HG03460 (cell line): Measurements from ENCODE around the gene PHPT1.
A peak's percentile ranks its signal among the peaks of the same experiment; 100 is the strongest.
"Not testable (repeated sequence)": the region's sequence is repeated elsewhere in the genome, so short reads cannot be mapped to it uniquely, and the experiment has no call there.

ENCODE experiments used
- ATAC-seq: cut with Tn5 transposase; IDR thresholded peaks from one replicate; pipeline ENCODE4 v1.9.1; 2021; ENCODE audit not compliant: unreplicated experiment

PHPT1 gene

DNA sequence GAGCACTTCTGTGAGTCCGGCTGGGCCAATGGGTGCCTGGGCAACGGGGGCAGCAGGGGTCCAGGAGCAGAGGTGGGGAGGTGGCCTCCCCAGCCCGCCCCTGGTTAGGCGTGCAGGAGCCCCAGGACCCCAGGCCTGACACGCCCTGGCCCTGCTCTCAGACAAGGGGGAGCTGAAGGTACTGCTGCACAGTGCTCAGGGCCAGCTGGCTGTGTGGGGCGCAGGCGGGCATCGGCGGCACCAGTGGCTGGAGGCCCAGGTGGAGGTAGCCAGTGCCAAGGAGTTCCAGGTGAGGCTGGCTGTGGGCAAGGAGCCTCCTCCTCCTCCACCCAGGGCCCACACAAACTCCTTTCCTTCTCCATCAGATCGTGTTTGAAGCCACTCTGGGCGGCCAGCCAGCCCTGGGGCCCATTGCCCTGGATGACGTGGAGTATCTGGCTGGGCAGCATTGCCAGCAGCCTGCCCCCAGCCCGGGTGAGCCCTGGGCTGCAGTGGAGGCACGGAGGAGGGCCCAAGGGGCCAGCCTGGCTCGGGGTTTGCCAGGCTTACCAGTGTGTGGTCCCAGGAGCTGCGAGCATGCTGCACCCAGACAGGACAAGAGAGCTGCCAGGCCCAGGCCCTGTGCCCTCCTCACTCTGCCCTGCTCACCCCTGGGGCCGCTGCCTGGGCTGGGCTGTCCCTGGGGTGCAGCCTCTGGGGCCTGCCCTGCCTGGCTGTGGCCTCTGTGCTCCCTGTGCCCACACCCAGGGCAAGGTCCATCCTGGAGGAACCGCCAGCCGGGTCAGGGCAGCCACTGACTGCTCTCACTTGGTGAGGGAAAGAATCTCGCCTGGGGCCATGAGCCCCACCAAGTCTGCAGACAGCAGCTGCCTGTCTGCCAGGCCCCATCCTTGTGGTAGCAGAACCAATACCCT is 9.9 kb downstream of the PHPT1 start:
- no peak for ATAC-seq

DNA sequence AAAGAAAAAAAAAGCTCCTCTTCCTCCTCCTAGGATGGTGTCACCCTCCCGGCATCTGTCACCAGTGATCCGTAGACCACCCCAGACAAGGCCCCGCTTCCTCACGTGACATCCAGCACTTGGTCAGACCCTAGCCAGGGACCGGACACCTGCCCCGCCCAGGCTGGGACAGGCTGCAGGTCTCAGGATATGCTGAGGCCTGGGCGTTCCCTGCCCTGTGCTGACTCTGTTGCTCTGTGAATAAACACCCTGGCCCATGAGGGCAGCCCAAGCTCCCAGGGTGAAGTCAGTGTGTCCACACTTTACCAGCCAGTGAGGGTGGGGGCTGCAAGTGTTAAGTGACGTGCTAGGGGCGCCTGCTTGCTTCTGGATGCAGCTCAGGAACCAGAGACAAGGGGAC is 11.3 kb downstream of the PHPT1 start:
- no peak for ATAC-seq

DNA sequence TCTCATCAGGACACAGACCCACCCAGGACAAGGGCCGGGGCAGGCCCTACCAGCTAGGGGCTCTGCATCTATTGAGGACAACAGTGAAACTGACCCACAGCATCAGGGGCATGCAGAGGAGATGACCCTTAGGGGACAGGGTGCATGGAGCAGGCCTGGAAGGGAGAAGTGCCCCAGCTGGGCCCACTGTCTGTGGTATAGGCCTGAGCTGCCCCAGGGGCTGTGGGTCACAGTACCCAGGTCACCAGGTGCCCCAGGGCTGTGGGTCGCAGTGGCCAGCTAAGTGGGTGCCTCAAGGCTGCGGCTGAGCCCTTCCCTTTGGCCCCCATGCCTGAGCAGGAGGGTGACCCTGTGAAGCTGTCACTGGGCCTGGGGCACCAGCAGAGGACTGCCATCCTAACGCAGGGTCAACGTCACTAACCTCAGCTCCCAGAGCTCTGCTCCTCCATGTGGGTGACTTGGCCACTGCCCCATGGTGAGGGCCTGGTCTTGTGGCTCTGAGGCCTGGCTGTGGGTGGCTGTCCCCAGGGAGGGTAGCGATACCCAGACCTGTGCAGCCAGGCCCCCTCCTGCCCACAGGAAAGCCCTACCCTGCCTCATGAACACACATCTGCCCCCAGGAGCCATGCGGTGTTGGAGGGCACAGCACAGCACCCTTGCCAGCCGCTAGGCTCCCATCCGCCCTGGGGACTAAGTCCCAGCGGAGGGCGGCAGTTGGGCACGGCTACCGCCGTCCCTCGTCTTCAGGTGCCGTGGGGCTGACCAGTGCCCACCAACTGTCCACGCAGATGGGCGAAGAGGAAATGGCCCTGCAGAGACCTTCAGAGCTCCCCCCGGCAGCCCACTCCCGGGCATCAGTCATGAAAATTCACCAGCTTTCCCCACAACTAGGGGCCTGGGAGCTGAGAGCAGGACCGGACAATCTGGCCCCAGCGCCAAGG is 12.0 kb downstream of the PHPT1 start:
- ATAC-seq, result no peak

DNA sequence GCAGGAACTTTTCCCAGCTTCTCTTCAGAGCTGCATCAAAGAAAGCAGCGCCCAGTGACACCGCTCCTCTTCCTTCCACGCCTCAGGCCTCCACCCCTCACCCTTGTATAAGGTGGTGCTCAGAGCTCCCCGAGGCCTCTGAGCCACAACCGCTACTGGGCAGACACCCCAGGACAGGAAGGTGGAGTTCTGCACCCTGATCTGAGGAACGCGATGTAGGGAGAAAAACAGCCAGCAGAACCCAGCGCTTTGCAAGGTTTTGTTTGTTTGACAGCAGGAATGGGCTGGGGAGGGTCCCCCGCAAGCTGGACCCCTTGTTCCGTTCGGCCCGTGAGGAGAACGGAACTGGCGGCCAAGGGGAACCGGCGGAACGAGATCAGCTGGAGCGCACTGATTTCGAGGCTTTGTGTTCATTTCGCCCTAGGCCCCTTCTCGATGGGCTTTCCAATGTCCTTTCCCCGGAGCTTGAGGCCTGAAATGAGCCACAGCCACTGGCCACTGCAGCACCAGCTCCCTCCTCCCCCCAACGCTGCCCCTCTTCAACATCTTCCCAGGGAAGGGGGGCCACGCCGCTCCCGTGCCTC is 12.8 kb downstream of the PHPT1 start:
- no peak for ATAC-seq

DNA sequence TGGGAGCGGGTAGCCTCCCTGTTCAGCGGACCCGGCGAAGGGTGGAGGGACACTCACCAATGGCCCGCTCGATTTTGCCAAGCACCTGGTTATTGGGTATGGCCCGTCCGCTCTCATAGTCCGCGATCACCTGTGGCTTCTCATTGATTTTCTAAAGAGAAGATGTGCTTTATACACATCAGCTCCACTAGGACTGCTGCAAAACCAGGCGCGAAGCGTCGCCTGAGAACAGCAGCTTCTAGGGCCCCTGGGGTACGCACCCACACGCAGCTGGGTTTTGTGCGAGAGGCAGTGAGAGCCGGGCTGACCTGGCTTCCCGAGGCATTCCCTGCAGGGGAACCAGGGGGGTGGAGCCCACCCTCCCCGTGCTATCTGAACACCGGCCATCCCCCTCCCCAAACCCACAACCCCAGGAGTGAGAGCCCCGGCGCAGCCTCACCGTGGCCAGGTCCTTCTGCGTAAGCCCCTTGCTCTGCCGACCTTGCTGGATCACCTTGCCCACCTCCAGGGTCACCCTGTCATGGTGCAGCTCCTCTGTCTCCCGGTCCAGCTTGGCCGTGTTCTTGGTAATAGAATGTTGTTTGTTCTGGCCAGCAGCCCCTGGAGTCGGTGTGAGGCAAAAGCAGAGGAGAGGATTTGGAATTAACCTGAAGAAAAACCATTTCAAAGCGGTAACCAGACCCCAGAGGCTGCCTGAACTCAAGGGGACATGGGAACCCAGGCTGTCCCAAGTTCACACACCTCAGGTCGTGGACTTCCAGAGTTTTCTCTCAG is 13.8 kb downstream of the PHPT1 start:
- ATAC-seq, result no peak

DNA sequence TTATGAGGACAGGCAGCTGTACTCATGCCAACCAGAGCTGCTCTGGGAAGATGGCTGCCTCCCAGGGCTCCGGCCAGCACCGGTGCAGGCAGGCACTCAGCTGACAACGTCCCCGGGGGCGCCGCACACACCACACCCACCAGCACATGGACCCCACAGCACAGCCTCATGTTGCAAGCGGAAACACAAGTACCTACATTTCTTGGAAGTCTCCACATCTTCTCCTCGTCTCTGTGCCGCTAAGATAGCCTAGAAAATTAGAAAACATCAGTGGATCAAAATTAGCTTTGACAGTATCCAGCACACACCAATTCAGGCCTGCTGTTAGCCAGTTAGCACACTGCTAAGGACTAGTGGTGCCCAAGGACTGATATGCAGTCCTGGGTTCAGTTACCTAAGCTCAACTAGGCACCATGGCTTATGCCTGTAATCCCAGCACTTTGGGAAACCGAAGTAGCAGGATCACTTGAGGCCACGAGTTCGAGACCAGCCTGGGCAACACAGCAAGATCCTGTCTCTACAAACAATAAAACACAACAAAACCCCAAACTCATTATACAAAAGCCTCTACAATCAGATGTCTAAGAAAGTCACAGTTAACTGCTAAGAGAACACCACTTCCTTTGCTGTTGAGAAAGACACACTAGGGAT is 14.5 kb downstream of the PHPT1 start:
- no peak for ATAC-seq

DNA sequence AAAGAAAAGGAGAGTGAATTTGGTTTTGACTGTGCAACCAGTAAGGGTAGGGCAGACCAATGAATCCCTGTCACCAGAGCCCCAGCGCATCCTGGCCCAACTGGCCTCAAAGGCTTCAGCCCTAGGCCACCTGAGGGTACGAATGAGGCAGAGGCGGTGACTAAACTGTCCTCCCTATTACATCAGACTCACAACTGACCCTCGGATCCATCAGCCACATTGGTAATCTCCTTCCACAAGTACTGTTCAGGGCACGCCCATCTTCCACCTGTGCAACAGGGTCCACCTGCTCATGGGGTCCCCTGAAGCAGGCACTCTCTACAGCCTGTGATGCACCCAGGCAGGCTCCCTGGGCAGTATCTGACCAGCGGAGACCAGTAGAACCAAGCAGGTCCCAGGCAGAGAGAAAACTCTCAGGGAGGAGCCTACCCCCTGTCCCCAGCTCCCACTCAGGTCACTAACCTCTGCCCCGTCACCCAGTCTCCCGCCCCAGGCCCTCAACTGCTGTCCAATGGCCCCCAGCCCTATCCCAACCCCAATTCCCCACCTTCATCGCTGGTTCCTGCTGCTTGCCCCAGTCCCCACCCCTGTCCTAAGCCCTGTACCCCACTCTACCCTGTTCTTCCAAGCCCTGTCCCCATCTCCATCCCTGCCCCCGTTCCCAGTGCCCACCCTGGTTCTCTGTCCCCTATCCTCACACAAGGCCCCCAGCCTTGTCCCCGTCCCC is 16.0 kb downstream of the PHPT1 start:
- no peak for ATAC-seq

DNA sequence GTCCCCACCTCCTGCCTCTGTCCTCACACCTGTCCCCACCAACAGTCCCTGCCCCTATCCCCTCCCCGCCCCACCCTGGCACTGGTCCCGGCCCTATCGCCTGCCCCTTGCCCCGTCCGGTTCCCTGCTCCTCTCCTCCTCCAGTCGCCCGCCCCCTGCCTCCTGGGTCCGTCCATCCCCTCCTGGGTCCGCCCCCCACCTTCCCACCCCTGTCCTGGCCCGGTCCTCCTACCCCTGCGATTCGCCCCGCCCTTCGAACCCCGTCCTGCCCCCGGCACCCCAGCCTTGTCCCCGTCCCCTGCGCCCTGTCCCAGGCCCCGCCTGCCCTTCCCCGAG is 16.5 kb downstream of the PHPT1 start:
- ATAC-seq, result no peak

DNA sequence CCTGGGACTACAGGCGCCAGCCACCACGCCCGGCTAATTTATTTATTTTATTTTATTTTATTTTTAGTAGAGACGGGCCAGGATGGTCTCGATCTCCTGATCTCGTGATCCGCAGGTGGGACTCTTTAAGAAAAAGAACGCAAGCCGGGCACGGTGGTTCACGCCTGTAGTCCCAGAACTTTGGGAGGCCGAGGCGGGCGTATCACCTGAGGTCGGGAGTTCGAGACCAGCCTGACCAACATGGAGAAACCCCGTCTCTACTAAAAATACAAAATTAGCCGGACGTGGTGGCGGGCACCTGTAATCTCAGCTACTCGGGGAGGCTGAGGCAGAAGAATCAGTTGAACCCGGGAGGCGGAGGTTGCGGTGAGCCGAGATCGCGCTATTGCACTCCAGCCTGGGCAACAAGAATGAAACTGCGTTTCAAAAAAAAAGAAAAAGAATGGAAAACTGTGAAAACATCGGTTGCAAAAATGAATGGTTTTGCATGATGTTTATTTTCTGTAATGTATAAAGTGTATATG is 17.8 kb downstream of the PHPT1 start:
- ATAC-seq, result not testable (repeated sequence)

DNA sequence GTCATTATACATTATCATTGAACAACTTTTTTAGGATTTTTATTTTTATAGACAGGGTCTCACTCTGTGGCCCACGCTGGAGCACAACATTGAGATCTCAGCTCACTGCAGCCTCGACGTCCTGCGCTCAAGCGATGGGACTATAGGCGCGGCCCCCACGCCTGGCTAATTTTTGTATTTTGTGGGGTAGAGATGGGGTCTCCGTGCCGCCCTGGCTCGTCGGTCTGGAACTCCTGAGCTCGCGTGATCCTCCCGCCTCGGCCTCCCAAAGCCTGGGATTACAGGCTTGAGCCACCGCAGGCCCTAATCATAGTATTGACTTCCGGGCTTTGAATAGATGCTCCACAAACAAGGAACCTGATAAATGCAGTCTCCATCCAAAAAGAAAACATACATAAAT is 18.3 kb downstream of the PHPT1 start:
- no peak for ATAC-seq

DNA sequence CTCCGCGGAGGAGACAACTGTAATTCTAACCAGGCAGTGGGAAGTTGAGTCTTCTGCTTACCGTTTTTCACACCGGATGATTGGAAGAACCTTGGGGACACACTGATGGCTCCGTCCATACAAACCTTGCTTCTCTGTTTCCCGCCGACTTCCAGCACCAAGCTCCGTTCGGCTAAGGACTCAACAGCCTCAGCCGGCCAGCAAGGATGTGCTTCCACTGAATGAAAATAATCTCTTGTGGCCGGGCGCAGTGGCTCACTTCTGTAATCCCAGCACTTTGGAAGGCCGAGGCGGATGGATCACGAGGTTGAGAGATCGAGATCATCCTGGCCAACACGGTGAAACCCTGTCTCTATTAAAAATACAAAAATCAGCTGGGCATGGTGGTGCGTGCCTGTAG is 18.7 kb downstream of the PHPT1 start:
- no peak for ATAC-seq

DNA sequence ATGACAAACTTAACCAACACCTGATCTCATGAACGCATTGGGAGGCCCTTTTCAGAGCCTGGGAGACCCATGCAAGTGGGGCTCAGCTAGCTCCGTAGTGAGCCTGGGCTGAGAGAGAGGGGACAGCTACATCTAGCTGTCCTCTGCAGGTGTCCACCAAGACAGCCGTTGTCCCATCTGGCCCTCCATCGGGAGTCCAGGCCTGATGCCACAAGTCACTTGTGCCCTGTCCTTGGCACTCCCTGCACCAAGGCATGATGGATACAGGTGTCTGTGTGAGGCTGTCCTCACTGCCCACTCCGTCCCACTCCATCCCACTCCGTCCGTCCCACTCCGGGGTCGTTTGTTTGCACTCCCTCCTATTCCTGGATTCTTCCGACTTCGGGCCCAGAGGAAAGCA is 19.4 kb downstream of the PHPT1 start:
- no peak for ATAC-seq

DNA sequence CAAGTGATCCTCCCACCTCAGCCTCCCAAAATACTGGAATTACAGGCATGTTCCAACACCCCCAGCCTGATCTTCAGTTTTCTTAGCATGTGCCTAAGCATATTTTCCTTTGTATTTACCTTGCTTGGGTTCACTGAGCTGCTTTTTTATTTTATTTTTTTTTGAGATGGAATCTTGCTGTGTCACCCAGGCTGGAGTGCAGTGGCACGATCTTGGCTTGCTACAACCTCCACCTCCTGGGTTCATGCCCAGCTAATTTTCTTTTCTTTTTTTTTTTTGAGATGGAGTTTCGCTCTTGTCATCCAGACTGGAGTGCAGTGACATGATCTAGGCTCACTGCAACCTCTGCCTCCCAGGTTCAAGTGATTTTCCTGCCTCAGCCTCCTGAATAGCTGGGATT is 20.4 kb downstream of the PHPT1 start:
- ATAC-seq, result not testable (repeated sequence)

DNA sequence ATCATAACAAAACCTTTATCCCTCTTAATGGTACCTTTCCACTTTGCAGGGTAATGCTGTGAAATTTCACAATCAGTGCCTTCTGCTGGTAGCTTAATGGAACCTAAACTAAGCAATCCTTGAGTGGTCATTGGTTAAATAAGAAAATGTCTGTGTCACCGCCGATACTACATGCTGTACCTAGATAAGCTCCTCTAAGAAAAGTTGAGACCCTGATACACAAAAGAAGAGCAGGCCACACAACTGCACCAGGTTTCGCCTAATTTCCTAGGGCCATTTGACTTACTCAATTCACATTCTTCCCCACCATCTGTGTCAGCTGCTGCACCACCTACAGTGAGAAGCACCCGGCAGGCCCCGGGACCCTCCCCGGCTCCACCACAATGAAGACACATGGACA is 25.9 kb downstream of the PHPT1 start:
- ATAC-seq, result no peak

DNA sequence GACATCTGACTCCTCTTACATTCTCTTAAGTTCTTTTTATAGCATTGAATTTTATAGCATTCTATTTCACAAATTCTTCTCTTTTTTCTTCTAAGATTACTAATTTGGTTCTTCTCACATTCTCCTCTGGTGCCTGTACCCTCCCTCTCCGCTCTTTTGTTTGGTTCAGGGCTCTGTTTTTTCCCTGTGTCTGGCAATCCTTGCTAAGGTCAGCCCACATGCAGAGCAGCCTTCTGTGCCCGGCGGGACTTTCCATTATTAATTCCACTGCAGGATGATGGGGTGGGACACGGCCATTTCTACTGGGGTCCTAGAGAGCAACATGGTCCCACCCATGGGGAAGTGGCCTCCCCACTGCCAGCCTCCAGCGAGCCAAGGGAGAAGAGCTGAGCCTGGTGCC is 27.3 kb downstream of the PHPT1 start:
- no peak for ATAC-seq

DNA sequence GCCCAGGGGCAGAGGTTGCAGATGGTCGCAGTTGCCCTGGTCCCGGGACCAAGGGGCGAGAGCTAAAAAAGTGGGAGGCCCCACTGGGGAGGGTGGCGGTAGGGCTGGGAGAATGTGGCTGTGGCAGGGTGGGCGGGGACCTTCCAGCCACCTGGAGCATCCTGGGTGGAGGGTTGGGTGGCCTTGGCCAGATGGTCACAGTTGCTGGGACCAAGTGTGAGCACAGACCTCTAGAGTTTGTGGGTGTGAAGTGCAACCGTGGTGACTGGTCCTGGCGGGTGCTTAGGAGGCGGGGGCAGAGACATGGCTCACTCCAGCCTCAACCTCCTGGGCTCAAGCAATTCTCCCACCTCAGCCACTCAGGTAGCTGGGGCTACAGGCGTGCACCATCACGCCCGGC is 31.4 kb downstream of the PHPT1 start:
- ATAC-seq, result no peak

DNA sequence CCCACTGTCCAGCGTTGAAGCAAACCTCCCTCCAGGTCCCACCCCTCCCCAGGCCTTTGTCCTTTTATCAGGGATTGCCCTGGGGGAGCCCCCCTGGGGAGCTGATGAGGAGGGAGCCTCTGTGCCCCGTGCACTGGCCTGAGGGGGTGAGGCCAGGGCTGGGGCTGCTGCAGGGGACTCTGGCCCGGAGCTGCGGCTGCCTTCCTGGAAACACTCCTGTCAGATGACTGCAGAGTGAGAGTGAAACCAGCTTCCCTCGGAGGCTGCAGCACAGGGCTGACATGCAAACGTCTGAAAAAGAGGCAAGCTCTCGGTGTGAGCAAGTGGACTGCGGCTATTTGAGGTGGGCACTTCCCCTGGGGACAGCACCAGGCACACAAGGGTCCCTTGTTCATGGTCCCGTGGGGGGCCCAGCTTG is 32.5 kb downstream of the PHPT1 start:
- ATAC-seq, result peak; percentile 41

DNA sequence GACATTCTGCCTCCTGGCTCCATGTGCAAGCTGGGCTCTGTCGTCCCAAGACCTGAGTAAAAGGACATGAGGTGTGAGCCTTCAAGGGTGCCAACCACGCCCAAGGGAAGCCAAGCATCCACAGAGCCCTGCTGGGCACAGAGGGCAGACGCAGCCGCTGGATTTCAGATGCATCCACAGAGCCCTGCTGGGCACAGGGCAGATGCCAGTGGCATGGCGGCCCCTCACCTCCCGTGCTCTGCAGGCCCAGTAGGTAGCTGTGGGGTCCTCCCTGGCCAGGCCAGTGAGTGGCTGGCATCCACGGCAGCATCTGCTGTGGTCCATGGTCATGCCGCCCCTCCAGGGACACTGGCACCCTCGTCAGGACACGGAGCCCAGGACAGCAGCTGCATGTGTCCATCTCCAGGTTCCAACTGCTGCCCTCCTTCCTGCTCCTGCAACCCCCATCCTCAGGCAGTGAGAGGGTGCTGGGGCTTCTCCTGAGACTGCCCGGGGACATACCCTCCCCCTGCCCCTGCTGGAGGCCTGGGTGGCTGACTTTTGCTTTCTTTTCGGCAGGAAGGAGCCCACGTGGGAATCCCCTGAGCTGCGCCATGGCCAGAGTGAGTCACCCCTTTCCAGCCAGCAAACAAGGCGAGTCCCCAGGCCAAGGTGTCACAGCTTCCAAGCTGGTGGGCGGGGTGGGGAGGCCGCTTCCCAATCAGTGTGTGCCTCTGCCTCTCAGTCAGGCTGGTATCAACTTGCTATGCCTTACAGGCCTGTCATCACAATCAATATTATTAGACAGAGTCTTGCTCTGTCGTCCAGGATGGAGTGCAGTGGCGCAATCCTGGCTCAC is 33.1 kb downstream of the PHPT1 start:
- peak; percentile 30 for ATAC-seq

DNA sequence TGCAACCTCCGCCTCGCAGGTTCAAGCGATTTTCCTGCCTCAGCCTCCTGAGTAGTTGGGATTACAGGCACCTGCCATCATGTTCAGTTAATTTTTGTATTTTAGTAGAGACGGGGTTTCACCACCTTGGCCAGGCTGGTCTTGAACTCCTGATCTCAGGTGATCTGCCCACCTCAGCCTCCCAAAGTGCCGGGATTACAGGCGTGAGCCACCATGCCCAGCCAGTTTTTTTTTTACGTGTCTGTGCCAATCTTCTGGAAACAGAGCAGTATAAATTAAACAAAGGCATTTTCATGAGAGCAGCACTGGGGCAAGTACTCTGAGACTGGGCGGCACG is 33.7 kb downstream of the PHPT1 start:
- not testable (repeated sequence) for ATAC-seq
